Nucleus accumbens (tissue), 56 donors: ENCODE measurements around the gene TNS3.

Experiments
- DNase-seq, 56 donors: peaks; one replicate each; lab custom pipeline; 2025; lab: John Stamatoyannopoulos, UW

TNS3 gene

DNA sequence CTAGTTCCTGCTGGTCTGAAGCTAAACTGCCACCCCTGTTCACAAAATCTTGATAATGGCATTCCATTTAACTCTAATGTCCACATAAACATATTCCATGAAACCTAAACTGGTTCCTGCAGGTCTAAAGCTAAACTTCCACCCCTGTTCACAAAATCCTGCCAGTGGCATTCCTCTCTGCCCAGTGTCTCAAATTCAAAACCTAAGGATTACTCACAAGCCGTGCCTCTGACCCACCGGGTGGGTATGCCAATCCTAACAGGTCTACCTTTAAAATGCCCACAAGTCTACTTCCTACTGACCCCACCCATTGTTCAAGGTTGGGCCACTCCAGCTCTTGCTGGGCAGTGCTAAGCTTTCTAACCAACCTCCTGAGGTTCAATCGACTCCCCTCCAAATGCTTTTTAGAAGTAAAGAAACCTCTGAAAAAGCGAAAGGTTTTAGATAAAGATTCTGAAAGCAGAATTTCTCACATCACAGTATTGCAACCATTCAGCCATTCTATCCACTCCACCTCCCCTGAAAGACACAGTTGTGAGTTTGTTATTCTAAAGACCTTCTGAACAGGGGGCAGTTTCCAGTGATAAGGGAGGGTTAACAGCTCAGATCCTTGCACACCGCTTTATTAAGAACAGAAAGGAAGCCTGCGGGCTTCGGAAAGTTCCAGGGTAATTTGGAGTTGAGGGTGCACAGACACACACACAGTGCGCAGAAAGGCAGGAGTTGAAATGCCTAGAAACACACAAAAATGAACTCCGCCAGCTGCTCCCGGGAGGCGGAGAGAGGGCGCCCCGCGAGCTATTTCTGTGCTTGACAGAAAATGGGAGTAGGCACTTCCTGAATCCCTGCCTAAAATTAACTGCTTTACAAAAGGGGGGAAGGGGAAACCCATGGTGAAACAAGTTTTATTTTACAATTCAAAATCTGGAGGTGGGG, 87.7 kb downstream of the TNS3 start:
- DNase-seq: peak in 21 of 56 donors; percentile 12 to 60 (median 29)

DNA sequence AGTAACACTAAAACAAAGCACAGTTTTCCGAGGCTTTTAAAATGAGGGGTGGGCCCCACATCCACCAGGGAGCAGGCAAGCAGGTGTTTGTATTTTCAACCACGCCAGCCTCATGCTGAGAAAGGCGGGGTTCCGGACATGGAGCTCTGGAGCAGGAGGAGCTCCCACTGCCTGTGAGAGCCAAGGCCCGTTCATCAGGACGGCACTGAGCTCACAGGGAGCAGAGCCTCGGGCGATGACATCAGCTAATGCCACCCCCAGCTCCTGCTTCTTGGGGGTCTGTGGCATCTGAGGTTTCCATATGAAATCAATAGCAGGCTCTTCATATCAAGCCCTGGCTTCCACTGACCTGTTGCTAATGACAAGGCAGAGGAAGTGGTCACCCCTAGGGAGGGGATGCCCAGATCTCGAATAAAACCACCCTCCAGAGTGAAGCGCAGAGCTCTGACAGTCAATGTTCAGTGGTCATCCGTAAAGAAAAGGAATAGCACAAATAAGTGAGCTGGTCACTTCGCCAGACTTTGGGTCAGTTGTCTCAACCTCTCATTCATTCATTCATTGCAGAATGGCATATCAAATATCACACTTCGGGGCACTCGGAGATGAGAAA, 89.1 kb downstream of the TNS3 start:
- DNase-seq: no peak

DNA sequence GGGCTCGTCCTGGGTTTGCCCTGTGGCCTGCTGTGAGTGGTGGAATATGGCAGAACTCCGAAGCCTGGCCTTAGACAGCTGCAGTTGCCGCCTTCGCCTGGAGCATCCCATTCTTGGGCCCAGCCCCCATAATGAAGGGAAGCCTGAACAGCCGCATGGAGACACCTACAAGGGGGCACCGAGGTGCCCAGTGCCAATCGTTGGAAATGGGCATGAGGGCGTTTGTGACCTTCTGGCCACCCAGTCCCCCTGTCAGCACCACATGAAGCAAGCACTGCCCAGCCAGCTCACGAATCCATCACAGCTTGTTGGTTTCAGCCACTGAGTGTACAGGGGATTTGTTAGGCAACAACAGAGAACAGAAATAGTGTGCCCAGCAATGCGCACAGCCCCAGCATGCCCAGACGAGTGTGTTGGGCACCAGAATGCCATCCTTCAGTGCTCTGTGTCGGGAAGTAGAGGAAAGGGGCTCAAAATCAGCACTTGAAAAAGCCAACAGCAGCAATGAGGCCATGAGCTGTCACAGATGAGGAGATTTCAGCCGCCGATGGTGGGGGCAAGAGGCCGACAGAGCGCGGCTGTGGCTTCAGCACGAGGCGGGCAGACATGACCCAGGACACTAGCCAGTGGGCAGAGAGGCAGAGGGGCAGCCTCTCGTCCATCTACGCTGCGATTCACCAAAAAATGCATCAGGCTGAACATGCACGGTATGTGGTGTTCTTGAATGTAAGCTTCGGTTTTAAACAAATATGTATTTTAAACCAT, 91.2 kb downstream of the TNS3 start:
- no peak for DNase-seq

DNA sequence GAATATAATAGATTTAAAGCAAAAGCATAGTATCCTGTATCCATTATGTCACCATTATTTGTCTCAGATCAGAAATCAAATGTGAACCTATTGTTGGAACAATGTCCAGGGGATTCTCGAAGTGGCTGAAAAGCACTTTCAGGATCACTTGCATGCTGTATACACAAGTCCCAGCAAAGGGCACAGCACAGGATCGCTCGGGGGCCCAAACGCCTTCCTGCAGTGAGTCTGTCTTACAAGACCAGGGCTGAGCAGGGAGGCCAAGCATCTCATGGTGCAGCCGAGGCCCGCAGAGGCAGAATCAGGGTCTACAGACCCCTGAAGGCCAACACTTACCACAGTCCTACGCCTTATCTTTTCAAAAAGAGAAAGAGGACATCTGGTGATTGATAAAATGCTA, 92.3 kb downstream of the TNS3 start:
- DNase-seq: no peak

DNA sequence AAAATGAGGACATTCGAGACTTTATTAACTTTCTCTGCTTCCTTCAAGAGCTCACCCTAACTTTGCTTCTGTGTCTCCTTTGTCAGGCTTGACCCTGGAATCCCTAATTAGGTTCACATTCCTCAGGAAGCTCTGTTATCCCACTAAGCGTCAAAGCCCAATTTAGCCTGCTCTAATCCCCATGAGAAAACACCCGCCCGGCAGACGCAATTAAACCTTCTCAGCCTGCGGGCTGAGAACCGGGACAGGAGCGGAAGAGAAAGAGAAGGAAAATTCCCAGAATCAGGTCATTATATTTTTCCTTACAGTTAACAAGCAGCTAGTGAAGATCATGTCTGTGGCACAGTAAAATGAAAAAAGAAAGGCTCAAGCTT, 93.0 kb downstream of the TNS3 start:
- no peak for DNase-seq

DNA sequence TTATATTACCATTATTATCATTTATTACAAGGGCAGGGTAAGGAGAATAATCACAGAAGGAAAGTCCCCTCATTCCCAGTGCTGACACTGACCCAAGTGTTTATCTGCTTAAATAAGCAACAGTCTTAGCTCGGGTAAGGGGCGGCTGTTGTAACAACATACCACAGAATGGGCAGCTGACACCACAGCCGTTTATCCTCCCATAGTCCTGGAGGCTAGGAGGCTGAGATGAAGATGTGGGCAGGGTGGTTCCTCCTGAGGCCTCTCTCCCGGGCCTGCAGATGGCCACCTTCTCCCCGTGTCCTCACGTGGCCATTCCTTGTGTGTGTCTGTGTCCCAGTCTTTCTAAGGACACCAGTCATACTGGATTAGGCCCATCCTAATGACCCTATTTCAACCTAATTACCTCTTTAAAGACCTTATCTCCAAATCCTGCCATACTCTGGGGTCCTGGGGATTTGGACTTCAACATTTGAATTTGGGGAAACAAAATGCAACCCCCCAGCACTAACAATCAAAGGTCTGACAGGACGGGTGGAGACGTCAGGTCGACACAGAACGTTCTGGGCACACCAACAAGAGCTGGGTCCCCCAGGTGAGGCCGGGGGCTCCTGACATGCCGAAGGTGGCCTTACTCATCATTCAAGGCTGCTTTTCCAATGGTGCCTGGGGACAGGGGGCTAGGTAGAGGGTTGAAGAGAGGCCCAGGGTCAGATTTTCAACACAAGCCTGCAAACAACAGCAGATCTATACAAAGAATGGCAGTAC, 93.5 kb downstream of the TNS3 start:
- no peak for DNase-seq

DNA sequence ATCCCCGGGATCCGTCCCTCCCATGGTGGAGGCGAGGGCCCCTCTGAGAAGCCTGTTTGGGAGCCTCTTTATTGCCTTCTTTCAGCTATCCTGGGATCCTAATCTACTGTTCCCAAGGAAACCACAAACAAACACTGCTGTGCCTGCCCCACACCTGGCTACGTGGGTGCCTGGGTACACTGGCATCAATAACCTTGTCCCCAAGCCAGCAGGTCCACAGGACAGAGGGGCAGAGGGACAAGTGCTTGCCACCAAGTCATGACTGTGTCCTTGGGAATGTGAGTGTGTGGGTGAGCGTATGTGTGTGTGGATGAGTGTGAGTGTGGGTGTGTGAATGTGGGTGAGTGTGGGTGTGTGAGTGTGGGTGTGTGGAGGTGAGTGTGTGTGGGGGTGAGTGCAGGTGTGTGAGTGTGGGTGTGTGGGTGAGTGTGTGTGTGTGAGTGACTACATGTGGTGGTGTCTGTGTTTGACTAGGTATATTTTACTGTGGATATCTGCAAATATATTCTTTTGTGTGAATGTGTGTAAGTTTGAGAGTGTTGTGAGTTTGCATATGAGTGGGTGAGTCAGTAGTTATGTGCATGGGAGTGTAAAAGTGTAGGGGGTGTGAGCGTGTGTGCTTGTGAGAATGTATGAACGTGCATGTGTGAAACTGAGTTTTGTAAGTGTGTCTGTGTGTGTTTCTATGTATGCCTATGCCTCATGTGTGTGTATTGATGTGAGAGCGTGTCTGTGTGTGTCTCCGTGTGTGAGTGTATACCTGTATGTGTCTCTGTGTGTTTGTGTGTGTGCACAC, 96.1 kb downstream of the TNS3 start:
- peak in 1 of 56 donors; percentile 28 for DNase-seq

DNA sequence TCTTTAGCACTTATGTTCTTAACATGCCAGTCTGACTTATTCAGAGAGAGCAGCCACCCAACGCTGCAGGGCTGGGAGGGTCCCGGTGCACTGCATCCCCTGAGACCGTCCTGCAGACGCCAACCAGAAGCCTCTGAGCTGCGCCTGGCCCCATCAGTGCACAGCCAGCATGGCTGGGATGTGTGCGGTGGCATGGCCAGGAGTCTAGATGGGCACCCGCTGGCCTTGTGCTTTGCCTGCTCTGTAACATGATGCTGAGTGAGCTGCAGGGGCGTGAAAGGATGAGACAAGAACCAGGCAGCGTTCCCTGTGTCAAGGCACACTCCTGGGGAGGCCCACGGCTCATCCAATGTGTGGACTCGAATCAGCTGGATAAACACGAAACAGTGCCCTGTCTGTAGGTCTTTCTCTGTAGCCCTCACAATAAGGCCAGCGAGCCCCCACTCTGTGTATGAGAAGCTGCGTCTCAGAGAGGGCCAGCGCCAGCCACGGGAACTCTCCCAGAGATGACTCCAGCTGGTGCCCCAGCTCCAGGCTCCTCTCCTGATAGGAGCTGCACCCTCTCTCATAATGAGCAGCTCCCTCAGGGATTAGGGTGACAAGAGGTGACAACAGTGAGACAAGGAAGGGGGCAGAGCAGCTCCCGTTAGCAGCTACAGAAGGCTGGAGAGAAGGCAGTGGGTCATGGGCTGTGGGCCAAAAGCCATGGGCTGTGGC, 96.8 kb downstream of the TNS3 start:
- DNase-seq: no peak

DNA sequence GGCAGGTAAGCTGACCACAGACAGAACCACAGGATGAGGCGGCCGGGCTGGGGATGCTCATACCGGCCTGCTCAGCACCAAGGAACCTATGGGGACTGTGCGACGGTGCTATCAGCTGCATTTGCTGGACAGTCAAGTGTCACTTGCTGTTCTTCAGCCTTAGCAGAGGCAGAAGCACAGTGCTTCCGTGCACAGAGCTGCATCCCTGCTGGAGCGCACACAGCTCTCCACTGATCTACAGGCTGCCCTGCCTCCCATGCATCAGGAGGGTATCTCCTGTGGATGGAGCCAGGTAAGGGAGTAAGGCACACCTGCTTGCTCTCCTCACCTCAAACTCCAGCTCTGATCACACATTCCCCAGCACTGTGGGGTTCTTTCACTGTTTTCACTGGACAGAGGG, 97.5 kb downstream of the TNS3 start:
- no peak for DNase-seq

DNA sequence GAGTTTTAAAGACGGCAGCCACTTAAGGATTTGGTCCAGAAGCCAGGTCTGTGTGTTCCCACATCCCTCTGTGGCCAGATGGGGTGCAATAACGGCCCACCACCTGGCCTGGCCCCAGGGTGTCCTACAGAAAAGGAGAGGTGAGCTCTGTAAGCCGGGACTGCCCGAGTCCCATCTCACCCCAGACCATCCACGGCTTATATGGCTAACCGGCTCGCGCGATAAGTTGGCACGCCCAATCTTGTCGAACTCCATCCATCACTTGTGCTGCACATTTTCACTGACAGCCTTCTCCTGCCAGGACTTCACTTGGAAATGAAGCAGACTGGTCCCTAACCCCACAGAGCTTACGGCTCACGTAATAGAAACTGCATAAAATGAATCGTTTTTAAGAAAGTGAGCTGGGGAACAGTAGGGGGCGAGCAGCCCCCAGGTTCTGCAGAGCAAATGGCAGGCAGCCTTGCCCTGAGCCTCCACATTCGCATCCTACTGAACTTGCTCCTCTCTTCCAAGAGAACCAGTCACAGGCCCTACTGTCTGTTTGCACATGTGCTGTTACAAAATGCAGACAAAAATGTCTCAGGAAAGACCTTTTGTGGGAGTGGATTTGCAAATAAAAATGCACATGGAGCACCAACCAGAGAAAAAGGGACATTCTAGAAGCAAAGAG, 98.2 kb downstream of the TNS3 start:
- DNase-seq: no peak

DNA sequence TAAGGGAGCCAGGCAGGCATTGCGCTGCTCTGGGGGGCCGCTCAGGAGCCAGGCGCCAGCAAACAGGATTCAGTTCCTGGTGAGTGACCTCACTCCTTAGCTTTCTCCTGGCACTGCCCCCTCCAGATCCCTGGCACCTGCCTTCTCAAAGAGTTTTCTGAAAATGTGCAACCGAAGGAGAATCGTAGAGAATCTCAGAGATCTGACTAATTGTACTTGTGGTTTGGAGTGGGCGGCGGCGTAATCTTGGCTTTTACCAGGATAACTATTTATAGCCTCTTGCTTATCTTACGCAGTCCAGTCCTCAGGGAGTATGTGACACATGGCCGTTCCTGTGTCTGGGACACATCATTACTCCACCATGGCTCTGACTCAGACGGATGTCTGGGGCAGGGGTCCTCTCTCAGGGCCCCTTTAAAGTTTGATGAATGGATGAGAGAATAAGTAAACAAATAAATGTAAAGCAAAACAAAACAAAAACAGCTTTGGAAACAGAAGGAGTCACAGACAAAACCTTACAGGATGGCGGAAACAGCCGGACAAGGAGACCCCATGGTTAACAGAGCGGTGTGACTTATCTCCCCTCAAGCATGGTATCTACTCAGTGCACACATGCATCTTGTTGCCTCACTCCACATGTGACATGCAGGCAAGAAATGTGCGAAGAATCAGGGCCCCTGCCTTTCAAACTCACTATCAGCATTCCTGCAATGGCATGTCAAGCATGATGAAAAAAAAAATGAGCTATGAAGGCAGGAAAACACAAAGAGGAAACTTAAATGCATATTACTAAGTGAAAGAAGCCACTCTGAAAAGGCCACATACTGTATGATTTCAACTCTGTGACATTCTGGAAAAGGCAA, 99.7 kb downstream of the TNS3 start:
- no peak for DNase-seq

DNA sequence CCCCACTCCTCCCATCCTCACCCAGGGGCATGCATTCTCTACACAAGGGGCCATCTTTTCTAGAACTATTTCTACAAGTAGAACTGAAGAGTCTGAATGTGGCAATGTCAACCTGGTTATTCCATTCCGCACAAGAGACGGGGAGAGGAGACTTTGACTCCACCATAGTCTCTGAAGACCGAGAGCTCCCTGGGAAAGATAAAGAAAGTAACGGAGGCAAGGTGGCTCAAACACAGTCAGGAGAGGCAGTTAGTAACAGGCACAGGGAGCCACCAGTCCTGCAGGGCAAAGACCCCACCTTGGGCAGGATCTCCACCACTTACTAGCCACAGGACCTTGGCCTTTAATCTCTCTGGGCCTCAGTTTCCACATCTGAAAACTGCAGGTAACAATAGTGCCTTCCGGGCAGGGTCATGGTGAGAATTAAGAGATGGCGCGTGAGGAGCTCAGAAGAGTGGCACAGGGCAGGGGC, 100.3 kb downstream of the TNS3 start:
- DNase-seq: no peak

DNA sequence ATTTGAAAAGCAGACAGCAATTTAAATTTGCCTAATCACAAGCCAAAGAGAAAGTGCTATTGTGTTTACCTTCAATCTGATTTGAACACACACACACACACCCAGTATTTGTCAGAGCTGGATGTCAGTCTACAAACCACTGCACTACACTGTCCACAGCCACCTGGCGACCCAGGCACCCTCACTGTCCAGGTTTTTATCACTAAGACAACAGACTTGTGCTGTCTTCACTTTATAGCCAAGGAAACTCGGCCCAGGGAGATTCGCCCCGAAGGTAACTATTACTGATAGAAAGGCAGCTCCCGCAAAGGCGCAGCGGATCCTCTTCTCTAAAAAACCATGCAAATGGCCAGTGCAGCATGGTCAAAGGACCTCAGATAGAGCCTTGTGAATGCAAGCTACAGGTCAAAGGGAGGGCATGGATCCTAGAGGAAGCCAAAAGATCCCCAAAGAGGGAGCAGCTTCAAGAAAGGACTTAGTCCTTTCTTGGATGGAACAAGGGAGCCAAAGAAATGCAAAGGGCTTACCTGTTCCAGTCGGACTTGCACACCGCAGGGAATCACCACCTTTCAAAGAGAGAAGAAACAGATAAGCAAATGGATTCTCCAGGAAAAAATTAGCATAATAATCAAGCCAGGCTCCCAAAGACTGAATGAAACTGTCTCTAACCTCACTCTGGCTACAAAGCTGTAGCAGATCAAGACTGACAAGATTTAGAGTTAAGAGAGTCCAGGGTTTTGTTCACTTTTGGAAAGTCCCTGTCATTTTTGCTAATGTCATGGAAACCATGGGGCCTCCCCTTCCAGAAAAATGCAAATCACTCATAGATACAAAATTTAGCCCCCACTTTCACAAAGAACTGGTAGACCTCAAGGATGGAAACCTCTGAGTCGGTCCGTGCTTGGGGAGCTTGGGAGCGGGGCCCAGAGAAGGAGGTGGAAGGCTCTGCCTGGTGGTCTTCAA, 101.1 kb downstream of the TNS3 start:
- DNase-seq: no peak

DNA sequence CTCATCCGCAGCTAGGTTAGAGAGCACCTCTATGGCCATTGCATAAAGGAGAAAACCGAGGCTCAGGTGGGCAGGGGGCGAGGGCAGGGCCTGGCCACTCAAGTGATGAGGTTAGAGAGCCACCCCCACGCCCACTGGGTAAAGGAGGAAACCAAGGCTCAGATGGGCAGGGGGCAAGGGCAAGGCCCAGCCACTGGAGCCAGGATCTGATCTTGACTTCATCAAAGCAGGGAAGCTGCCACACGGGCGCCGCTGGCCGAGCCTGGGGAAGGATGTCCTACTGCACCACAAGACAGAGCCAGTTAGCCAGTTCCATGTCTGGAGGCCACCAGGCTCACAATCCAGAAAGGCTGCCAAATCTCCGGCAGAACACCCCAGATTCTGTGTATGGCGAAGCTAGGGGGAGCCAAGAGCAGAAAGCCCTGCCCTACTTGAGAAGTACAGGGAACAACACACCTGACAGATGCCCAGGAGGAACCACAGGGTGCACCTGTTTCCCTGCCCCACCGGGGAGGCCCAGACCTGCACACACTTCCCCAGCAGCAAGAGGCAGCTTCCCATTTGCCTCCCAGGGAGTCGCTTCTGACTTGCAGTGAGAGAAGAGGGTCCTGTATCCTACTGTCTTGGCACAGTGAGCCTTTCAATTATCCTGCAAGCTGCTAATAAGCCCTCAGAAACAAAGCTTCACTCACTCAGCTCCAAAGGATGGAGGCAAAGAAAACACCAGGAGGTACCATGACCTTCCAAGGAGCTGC, 101.9 kb downstream of the TNS3 start:
- DNase-seq: no peak

DNA sequence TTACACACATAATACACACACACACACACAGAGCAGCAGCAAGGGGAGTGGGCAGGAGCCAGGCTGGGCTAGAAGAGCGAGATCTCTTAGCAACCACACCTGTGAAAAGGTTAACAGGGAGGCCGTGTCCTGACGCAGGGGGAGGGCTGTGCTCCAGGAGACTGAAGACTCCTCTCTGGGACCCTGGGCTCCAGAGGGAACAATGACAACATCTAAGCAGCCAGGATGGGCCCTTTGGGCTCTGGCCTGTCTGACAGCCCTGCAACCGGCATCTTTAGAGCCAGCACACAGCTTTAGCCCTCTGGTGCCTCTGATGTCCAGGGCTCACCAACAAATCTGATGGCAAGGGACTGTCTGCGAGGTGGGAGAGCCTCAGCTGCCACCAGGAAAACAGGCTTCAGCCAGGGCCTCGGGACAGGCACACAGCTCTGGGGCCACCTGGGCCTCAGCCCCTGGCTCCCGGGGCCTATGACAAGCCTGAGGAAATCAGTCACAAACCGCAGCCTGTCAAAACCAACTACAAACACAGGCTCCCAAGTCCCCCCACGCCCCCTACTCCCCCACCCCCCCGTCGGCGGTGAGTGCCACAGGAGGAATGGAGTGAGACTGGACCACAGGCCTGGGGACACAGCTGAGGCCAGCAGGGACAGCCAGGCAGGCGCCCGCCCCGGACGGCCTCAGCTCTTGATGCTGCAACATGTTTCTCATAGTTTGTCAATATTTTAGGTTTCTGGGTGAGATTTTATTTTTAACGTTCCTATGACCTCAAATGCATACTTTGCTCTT, 102.8 kb downstream of the TNS3 start:
- no peak for DNase-seq
